Calu3 (cell line): ENCODE measurements around the gene PDE4A. TPM values are rescaled to one million over a fixed set of nuclear protein-coding genes. Genes with fewer than 3 reads are reported as not detected.

Experiments
- BruUV-seq: library from RNA; stranded (reverse); fragments of 400-500 nt; replicated peaks from 2 replicates; lab custom pipeline; 2021; lab: Mats Ljungman, UMichigan
- CTCF ChIA-PET: fragments of 300-600 bp; sonication (Branson Sonifier 250); formaldehyde crosslinking; loops from one replicate; lab custom pipeline; 2022; ENCODE audit warnings: antibody characterized with exemption; lab: Charles Lee
- DNase-seq: peaks from one replicate; pipeline ENCODE4 v3.0.0; 2022
- H3K27ac Mint-ChIP-seq: one replicate; pipeline ENCODE4 v1.8.0; 2022; ENCODE audit warnings: mixed read lengths; ENCODE audit not compliant: unreplicated experiment
- H3K27me3 Mint-ChIP-seq: one replicate; pipeline ENCODE4 v1.8.0; 2022; ENCODE audit warnings: mixed read lengths; ENCODE audit not compliant: unreplicated experiment
- H3K36me3 Mint-ChIP-seq: one replicate; pipeline ENCODE4 v1.8.0; 2022; ENCODE audit warnings: mild to moderate bottlenecking, moderate library complexity, mixed read lengths; ENCODE audit not compliant: insufficient read depth, unreplicated experiment
- H3K4me1 Mint-ChIP-seq: one replicate; pipeline ENCODE4 v1.8.0; 2022; ENCODE audit warnings: mild to moderate bottlenecking, low read depth, mixed read lengths; ENCODE audit not compliant: unreplicated experiment
- H3K4me3 Mint-ChIP-seq: one replicate; pipeline ENCODE4 v1.8.0; 2022; ENCODE audit warnings: mild to moderate bottlenecking, low read depth, moderate library complexity, mixed read lengths; ENCODE audit not compliant: unreplicated experiment
- H3K9me3 Mint-ChIP-seq: one replicate; pipeline ENCODE4 v1.8.0; 2022; ENCODE audit warnings: low read depth, mixed read lengths; ENCODE audit not compliant: unreplicated experiment
- intact Hi-C: fragments of 100-400 bp; cut with micrococcal nuclease; formaldehyde crosslinking; loops from one replicate; pipeline ENCODE4 v1.10.0; 2022; ENCODE audit not compliant: unreplicated experiment
- total RNA-seq: library from RNA; stranded (reverse); gene quantifications from 2 replicates; pipeline ENCODE4 v1.2.3, GENCODE V29; 2022
- TF ChIP-seq, protein P1 (sequence below): fragments of 200-600 bp; IDR thresholded peaks from one replicate; pipeline ENCODE4 v1.8.0; 2022; ENCODE audit warnings: antibody characterized with exemption; ENCODE audit not compliant: unreplicated experiment

Gene PDE4A
- total RNA-seq, 1 experiment from 2014 or later: 2.8 TPM

DNA sequence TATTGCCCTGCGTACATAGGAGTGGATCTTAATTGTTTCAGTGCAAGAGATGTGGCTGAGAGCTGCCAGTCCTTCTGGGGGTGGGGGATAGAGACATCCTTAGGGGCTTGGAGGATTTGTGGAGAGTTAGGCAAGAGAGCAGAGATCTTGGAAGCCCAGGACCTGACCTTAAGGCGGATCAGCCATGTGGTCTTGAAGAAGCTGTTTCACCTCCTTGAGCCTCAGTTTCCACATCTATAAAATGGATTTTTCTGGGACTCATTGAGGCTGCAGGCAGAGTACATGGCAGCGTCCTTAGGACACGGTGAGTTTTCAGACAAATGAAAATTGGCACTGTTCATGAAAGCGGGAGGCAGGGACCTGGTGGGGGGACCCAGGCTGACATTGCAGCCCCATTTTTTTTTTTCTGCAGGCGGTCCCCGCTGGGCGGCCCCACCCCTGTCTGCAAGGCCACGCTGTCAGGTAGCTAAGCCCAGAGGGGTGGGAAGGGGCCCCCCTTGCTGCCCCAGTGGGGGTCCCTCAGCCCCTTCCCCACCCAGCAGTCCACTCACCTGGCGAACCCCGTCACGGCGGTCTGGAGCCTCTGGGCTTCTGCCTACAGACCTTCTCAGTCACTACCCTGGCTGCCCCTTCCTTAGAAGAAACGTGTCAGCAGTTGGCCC lies 30.0 kb downstream of the PDE4A start:
- no TSS peak for BruUV-seq
- H3K4me1 Mint-ChIP-seq: no peaks in the 10 kb centered on the region
- no peaks in the 10 kb centered on the region for H3K27me3 Mint-ChIP-seq
- CTCF ChIA-PET: interaction anchor here (0.5 kb wide), 1 partner anchor 71 kb away, joined by 3 read pairs; no protein-coding TSS in a partner anchor
- no peak for DNase-seq
- H3K4me3 Mint-ChIP-seq: no peak overlapping the region
- intact Hi-C loops: no loop called here
- H3K36me3 Mint-ChIP-seq: no peaks in the 10 kb centered on the region
- TF ChIP-seq, protein P1, sequence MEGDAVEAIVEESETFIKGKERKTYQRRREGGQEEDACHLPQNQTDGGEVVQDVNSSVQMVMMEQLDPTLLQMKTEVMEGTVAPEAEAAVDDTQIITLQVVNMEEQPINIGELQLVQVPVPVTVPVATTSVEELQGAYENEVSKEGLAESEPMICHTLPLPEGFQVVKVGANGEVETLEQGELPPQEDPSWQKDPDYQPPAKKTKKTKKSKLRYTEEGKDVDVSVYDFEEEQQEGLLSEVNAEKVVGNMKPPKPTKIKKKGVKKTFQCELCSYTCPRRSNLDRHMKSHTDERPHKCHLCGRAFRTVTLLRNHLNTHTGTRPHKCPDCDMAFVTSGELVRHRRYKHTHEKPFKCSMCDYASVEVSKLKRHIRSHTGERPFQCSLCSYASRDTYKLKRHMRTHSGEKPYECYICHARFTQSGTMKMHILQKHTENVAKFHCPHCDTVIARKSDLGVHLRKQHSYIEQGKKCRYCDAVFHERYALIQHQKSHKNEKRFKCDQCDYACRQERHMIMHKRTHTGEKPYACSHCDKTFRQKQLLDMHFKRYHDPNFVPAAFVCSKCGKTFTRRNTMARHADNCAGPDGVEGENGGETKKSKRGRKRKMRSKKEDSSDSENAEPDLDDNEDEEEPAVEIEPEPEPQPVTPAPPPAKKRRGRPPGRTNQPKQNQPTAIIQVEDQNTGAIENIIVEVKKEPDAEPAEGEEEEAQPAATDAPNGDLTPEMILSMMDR: no peak
- H3K9me3 Mint-ChIP-seq: no peaks in the 10 kb centered on the region
- no peak overlapping the region for H3K27ac Mint-ChIP-seq

- CTCF ChIA-PET: no interaction called here
- BruUV-seq: no TSS peak
- no peaks in the 10 kb centered on the region for H3K4me1 Mint-ChIP-seq
- H3K9me3 Mint-ChIP-seq: no peaks in the 10 kb centered on the region
- H3K27me3 Mint-ChIP-seq: no peaks in the 10 kb centered on the region
- TF ChIP-seq, protein P1: no peak
- H3K27ac Mint-ChIP-seq: no peak overlapping the region
- DNase-seq: no peak
- intact Hi-C loops: no loop called here
- H3K4me3 Mint-ChIP-seq: no peak overlapping the region
- H3K36me3 Mint-ChIP-seq: no peaks in the 10 kb centered on the region
Measured at GRCh38 chr19:10450853-10451609, 30.7 kb downstream of the PDE4A start.

DNA sequence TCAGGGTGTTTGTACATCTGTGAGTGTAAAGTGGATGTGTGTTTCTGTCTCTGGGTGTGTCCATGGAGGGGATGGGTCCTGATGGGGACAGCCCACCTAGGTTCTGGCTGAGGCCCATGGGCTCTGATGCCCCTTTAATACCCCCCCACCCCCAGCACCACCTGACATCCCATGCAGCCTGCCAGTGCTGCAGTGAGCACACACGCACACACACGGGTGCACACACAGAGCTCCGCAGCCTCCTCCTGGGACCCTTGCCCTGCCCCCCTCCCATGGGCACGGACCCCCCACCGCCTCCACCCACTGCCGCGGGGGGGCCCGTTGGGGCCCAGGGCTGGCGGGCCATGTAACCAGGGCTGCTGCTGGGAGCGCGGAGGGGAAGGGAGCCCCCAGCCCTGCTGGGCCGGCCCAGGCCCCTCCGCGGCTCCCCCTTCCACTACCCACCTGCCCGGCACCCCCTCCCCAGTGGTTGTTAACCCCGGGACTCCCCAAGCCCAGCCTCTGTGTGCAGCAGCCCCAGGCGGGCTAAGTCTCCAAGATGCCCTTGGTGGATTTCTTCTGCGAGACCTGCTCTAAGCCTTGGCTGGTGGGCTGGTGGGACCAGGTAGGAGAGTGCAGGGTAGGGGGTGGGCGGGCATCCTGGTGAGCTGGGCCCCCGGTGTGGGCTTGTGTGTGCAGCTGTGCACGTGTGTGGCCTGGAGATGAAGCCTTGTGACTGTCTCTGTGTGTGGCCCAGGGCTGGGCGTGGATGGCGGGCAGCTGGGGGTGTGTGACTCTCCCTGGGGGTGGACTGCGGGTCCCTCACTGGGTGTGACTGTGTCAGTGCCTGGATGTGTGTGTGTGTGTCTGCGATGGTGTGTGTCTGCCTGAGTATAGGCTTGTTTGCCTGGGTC lies 32.6 kb downstream of the PDE4A start:
- Mint-ChIP-seq H3K4me1 (no peaks in the 10 kb centered on the region), H3K4me3 (no peak overlapping the region), H3K36me3 (no peaks in the 10 kb centered on the region), H3K27ac (no peak overlapping the region), H3K27me3 (no peaks in the 10 kb centered on the region), H3K9me3 (no peaks in the 10 kb centered on the region)
- TF ChIP-seq, protein P1: no peak
- no peak for DNase-seq
- no TSS peak for BruUV-seq
- CTCF ChIA-PET: no interaction called here
- intact Hi-C loops: no loop called here

GRCh38 chr19:10453852-10454251 lies 33.5 kb downstream of the PDE4A start:
- no peaks in the 10 kb centered on the region for H3K36me3 Mint-ChIP-seq
- TF ChIP-seq, protein P1: no peak
- CTCF ChIA-PET: interaction anchor here (0.6 kb wide), 1 partner anchor 24 kb away, joined by 4 read pairs; no protein-coding TSS in a partner anchor
- H3K9me3 Mint-ChIP-seq: no peaks in the 10 kb centered on the region
- no peaks in the 10 kb centered on the region for H3K4me1 Mint-ChIP-seq
- no TSS peak for BruUV-seq
- intact Hi-C loops: no loop called here
- H3K27ac Mint-ChIP-seq: no peak overlapping the region
- no peaks in the 10 kb centered on the region for H3K27me3 Mint-ChIP-seq
- H3K4me3 Mint-ChIP-seq: no peak overlapping the region
- no peak for DNase-seq
